ENCODE results near the gene FLG2.
"Not testable (repeated sequence)": the region's sequence is repeated elsewhere in the genome, so short reads cannot be mapped to it uniquely, and the experiment has no call there.

Gene FLG2

GRCh38 chr1:152312169-152312568 is 47.6 kb downstream of the FLG2 start:
- not testable (repeated sequence) for DNase-seq (ENCODE audit: low spot score)

GRCh38 chr1:152309955-152310354 is 49.9 kb downstream of the FLG2 start:
- no peak for DNase-seq (ENCODE audit: low spot score)

GRCh38 chr1:152309320-152309901 is 50.4 kb downstream of the FLG2 start:
- not testable (repeated sequence) for DNase-seq (ENCODE audit: low spot score)

DNA sequence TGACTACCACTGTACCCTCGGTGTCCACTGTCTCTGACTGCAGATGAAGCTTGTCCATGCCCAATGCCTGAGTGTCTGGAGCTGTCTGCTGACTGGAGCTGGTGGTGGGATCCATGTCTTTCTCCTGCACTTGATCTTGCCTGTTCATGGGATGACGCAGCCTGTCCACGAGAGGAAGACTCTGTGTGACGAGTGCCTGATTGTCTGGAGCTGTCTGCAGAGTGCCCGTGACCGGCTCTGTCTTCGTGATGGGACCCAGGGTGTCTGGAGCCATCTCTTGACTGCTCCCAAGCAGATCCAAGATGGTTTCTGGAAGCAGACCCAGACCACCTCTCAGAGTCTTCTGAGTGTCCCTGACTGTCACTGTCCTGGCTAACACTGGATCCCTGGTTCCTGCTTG is 51.0 kb downstream of the FLG2 start:
- not testable (repeated sequence) for DNase-seq (ENCODE audit: low spot score)

DNA sequence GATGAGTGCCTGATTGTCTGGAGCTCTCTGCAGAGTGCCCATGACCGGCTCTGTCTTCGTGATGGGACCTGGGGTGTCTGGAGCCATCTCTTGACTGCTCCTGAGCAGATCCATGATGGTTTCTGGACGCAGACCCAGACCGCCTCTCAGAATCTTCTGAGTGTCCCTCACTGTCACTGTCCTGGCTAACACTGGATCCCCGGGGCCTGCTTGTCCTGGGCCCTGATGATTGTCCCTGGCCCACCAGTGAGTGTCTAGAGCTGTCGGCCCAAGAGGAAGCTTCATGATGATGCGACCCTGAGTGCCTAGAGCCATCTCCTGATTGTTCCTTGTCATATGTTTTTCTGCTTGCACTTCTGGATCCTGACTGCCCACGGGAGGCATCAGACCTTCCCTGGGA is 51.8 kb downstream of the FLG2 start:
- DNase-seq (ENCODE audit: low spot score), result not testable (repeated sequence)

DNA sequence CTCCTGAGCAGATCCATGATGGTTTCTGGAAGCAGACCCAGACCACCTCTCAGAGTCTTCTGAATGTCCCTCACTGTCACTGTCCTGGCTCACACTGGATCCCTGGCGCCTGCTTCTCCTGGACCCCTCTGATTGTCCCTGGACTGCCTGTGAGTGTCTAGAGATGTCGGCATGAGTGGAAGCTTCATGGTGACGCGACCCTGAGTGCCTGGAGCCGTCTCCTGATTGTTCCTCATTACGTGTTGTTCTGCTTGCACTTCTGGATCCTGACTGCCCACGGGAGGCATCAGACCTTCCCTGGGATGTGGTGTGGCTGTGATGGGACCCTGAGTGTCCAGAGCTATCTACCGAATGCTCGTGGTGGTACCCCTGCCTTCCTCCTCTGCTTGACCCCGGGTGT is 53.7 kb downstream of the FLG2 start:
- DNase-seq (ENCODE audit: low spot score), result not testable (repeated sequence)

- DNase-seq (ENCODE audit: low spot score), result not testable (repeated sequence)
These were observed 55.0 kb downstream of the FLG2 start for GRCh38 chr1:152304773-152305172.

GRCh38 chr1:152303139-152303872 is 56.5 kb downstream of the FLG2 start:
- not testable (repeated sequence) for DNase-seq (ENCODE audit: low spot score)

Measured in iPS-NIHi11 (cell line).